IPS DF 4.7 (cell line): ENCODE measurements around the gene ZNF133.

ENCODE experiments used
- DNase-seq: peaks from one replicate; pipeline ENCODE4 v3.0.0-alpha.2; 2013; ENCODE audit warnings: low spot score; ENCODE audit errors: extremely low read depth

The ZNF133 gene

GRCh38 chr20:18361678-18362077, 73.4 kb downstream of the ZNF133 start:
- no peak for DNase-seq

- DNase-seq = no peak
These were observed 74.6 kb downstream of the ZNF133 start for GRCh38 chr20:18362916-18363315.

GRCh38 chr20:18363708-18364107, 75.4 kb downstream of the ZNF133 start:
- no peak for DNase-seq

GRCh38 chr20:18364768-18365167, 76.4 kb downstream of the ZNF133 start:
- no peak for DNase-seq
